ENCODE measurements around the gene DIO1.

The DIO1 gene

DNA sequence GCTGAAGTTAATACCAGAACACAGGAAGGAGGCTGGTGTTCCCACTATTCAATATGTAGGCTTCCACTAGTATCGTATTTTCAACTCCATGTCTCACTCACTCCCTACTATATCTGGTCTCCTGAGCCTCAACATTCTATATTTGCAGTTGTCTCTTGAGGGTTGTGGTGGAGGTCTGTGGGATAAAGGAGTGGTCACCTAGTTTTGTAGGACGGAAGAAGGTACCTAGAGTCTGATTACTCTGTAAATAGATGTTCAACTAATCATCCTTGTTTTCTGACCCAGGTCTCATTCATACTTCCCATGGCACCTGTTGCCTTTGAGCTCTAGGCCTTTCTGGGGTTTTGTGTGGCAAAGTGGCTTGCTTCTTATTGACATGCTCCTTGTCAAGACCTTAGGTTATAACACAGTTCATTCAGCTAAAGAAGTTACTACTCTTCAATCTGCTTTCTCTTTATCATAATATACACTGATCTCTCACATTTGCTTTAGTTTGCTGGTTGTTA, 33.4 kb downstream of the DIO1 start:
- no peaks in the 10 kb centered on the region for H3K36me3 ChIP-seq (ENCODE audit: control insufficient read depth, insufficient read depth, low read length)
- no peaks in the 10 kb centered on the region for H3K9me3 ChIP-seq (ENCODE audit: control insufficient read depth, insufficient read depth, low read length)
- H3K9ac ChIP-seq (ENCODE audit: low read depth, low read length), result no peak overlapping the region
- H3K4me1 ChIP-seq (ENCODE audit: control insufficient read depth, insufficient read depth, low read length), result no peaks in the 10 kb centered on the region
- no peaks in the 10 kb centered on the region for H3K27me3 ChIP-seq (ENCODE audit: control insufficient read depth, insufficient read depth, low read length)
- H3K4me3 ChIP-seq (ENCODE audit: low read depth, low read length), result no peak overlapping the region

- Histone ChIP-seq H3K36me3 (ENCODE audit: control insufficient read depth, insufficient read depth, low read length) (no peaks in the 10 kb centered on the region), H3K27me3 (ENCODE audit: control insufficient read depth, insufficient read depth, low read length) (no peaks in the 10 kb centered on the region), H3K9me3 (ENCODE audit: control insufficient read depth, insufficient read depth, low read length) (peaks cover 2% of the 10 kb centered on the region), H3K9ac (ENCODE audit: low read depth, low read length) (no peak overlapping the region), H3K4me1 (ENCODE audit: control insufficient read depth, insufficient read depth, low read length) (no peaks in the 10 kb centered on the region), H3K4me3 (ENCODE audit: low read depth, low read length) (no peak overlapping the region)
Observed at GRCh38 chr1:53929246-53929960, 35.4 kb downstream of the DIO1 start.

- H3K9me3 ChIP-seq (ENCODE audit: control insufficient read depth, insufficient read depth, low read length), result peaks cover 2% of the 10 kb centered on the region
- no peak overlapping the region for H3K4me3 ChIP-seq (ENCODE audit: low read depth, low read length)
- no peaks in the 10 kb centered on the region for H3K4me1 ChIP-seq (ENCODE audit: control insufficient read depth, insufficient read depth, low read length)
- no peaks in the 10 kb centered on the region for H3K27me3 ChIP-seq (ENCODE audit: control insufficient read depth, insufficient read depth, low read length)
- no peaks in the 10 kb centered on the region for H3K36me3 ChIP-seq (ENCODE audit: control insufficient read depth, insufficient read depth, low read length)
- H3K9ac ChIP-seq (ENCODE audit: low read depth, low read length), result no peak overlapping the region
Observed at GRCh38 chr1:53930932-53931331, 36.9 kb downstream of the DIO1 start.

DNA sequence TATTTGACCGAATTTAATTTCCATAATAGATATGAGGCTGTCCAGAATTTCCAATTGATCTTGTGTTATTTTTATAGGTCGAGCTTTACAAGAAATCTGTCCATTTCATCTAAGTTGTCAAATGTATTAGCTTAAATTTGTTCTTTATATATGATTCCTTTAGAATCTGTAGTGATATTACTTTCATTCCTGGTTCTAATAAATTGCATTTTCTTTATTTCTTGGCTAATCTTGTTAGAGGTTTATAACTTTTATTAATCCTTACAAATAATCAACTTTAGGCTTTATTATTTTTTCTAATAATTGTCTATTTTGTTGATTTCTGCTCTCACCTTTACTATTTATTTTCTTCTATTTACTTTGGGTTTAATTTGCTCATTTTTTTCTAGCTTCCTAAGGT, 37.5 kb downstream of the DIO1 start:
- H3K4me3 ChIP-seq (ENCODE audit: low read depth, low read length), result no peak overlapping the region
- no peaks in the 10 kb centered on the region for H3K4me1 ChIP-seq (ENCODE audit: control insufficient read depth, insufficient read depth, low read length)
- H3K27me3 ChIP-seq (ENCODE audit: control insufficient read depth, insufficient read depth, low read length), result no peaks in the 10 kb centered on the region
- no peaks in the 10 kb centered on the region for H3K36me3 ChIP-seq (ENCODE audit: control insufficient read depth, insufficient read depth, low read length)
- H3K9ac ChIP-seq (ENCODE audit: low read depth, low read length), result no peak overlapping the region
- H3K9me3 ChIP-seq (ENCODE audit: control insufficient read depth, insufficient read depth, low read length), result peaks cover 2% of the 10 kb centered on the region

DNA sequence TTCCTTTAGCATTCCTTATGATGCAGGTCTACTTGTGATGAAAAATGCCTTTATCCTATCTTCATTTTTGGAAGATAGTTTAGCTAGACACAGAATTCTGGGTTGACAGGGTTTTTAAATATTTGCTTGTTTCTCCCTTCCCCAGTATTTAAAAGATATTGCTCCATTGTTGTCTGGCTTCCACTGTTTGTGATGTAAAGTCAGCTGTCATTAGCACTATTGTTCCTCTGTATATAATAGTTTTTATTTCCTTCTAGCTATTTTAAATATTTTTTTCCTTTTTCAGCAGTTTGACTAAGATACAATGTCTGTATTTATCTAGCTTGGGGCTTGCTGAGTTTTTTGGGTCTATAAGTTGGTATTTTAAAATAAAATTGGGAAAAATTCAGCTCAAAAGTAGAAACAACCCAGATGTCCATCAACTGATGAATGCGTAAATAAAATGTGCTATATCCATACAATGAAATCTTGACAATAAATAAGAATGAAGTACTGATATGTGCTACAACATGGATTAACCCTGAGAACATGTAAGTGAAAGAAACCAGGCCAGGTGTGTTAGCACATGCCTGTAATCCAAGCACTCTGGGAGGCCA, 40.3 kb downstream of the DIO1 start:
- no peaks in the 10 kb centered on the region for H3K27me3 ChIP-seq (ENCODE audit: control insufficient read depth, insufficient read depth, low read length)
- no peaks in the 10 kb centered on the region for H3K36me3 ChIP-seq (ENCODE audit: control insufficient read depth, insufficient read depth, low read length)
- no peak overlapping the region for H3K9ac ChIP-seq (ENCODE audit: low read depth, low read length)
- no peaks in the 10 kb centered on the region for H3K4me1 ChIP-seq (ENCODE audit: control insufficient read depth, insufficient read depth, low read length)
- no peak overlapping the region for H3K4me3 ChIP-seq (ENCODE audit: low read depth, low read length)
- H3K9me3 ChIP-seq (ENCODE audit: control insufficient read depth, insufficient read depth, low read length), result peaks cover 2% of the 10 kb centered on the region

GRCh38 chr1:53936430-53936829, 42.4 kb downstream of the DIO1 start:
- no peaks in the 10 kb centered on the region for H3K36me3 ChIP-seq (ENCODE audit: control insufficient read depth, insufficient read depth, low read length)

GRCh38 chr1:53938136-53938830, 44.3 kb downstream of the DIO1 start:
- H3K36me3 ChIP-seq (ENCODE audit: control insufficient read depth, insufficient read depth, low read length), result no peaks in the 10 kb centered on the region
- H3K4me3 ChIP-seq (ENCODE audit: low read depth, low read length), result no peak overlapping the region
- H3K4me1 ChIP-seq (ENCODE audit: control insufficient read depth, insufficient read depth, low read length), result no peaks in the 10 kb centered on the region

More at GRCh38 chr1:53936430-53936829, 42.4 kb downstream of the DIO1 start:
- Histone ChIP-seq H3K4me3 (ENCODE audit: low read depth, low read length) (no peak overlapping the region), H3K4me1 (ENCODE audit: control insufficient read depth, insufficient read depth, low read length) (no peaks in the 10 kb centered on the region), H3K9ac (ENCODE audit: low read depth, low read length) (no peak overlapping the region), H3K27me3 (ENCODE audit: control insufficient read depth, insufficient read depth, low read length) (no peaks in the 10 kb centered on the region), H3K9me3 (ENCODE audit: control insufficient read depth, insufficient read depth, low read length) (peaks cover 2% of the 10 kb centered on the region)

DNA sequence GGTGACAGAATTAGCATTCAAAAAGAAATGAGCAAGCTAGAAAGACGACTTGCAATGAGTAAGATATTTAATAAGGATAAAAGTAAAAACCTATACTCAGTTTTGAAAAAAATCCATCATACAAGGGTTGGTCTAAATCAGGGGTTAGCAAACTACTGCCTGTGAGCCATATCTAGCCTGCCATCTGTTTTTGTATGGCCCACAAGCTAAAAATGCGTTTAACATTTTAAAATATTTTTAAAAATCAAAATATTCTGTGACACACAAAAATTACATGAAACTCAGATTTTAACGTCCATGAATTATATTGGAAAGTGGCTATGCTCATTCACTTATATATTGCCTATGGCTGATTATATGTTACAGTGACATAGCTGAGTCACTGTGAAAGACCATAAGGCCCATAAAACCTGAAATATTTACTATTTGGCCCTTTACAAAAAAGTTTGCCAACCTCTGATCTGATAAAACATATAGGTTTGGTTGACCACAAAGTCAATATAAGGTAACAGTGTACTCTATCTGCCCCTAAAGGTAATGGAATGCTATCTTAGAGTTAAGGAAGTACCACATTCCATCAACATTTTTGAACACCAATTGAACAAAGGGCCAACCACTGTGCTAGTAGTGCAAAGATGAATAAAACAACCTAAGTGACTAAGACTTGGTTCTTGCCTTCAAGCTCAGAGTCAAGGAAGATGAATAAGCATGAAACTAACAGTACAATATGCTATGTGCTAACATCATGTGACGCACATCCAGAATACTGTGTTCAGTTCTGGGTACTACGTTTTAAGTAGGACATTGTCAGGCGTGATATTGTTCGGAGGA, 48.4 kb downstream of the DIO1 start:
- no peak overlapping the region for H3K9ac ChIP-seq (ENCODE audit: low read depth, low read length)

More at GRCh38 chr1:53938136-53938830, 44.3 kb downstream of the DIO1 start:
- no peaks in the 10 kb centered on the region for H3K27me3 ChIP-seq (ENCODE audit: control insufficient read depth, insufficient read depth, low read length)
- H3K9ac ChIP-seq (ENCODE audit: low read depth, low read length), result no peak overlapping the region
- H3K9me3 ChIP-seq (ENCODE audit: control insufficient read depth, insufficient read depth, low read length), result peaks cover 2% of the 10 kb centered on the region

DNA sequence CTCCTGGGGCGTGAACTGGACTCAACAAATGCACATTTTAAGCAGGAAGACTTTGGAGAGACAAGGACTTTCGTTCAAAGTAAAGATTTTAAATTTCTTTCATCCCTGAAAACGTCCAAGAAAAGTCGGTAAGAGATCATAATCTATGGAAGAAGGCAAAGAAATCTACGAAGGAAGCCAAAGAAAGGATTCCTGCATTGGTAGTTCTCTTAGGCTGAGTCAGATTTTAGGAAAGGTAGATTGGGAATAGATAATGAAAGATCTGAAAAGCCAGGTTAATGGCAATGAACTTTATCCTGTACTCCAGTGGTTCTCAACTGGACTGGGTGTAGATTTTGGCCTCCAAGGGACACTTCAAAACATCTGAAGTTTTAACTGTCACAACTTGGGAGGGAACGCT, 49.1 kb downstream of the DIO1 start:
- H3K9ac ChIP-seq (ENCODE audit: low read depth, low read length), result no peak overlapping the region
- H3K4me1 ChIP-seq (ENCODE audit: control insufficient read depth, insufficient read depth, low read length), result no peaks in the 10 kb centered on the region
- H3K36me3 ChIP-seq (ENCODE audit: control insufficient read depth, insufficient read depth, low read length), result no peaks in the 10 kb centered on the region
- H3K27me3 ChIP-seq (ENCODE audit: control insufficient read depth, insufficient read depth, low read length), result no peaks in the 10 kb centered on the region
- H3K9me3 ChIP-seq (ENCODE audit: control insufficient read depth, insufficient read depth, low read length), result no peaks in the 10 kb centered on the region
- no peak overlapping the region for H3K4me3 ChIP-seq (ENCODE audit: low read depth, low read length)

More for the DNA sequence above, 48.4 kb downstream of the DIO1 start:
- H3K27me3 ChIP-seq (ENCODE audit: control insufficient read depth, insufficient read depth, low read length), result no peaks in the 10 kb centered on the region
- H3K4me1 ChIP-seq (ENCODE audit: control insufficient read depth, insufficient read depth, low read length), result no peaks in the 10 kb centered on the region
- H3K4me3 ChIP-seq (ENCODE audit: low read depth, low read length), result no peak overlapping the region
- no peaks in the 10 kb centered on the region for H3K9me3 ChIP-seq (ENCODE audit: control insufficient read depth, insufficient read depth, low read length)
- no peaks in the 10 kb centered on the region for H3K36me3 ChIP-seq (ENCODE audit: control insufficient read depth, insufficient read depth, low read length)

GRCh38 chr1:53943490-53944043, 49.6 kb downstream of the DIO1 start:
- no peaks in the 10 kb centered on the region for H3K4me1 ChIP-seq (ENCODE audit: control insufficient read depth, insufficient read depth, low read length)
- H3K4me3 ChIP-seq (ENCODE audit: low read depth, low read length), result no peak overlapping the region
- no peak overlapping the region for H3K9ac ChIP-seq (ENCODE audit: low read depth, low read length)
- no peaks in the 10 kb centered on the region for H3K9me3 ChIP-seq (ENCODE audit: control insufficient read depth, insufficient read depth, low read length)
- no peaks in the 10 kb centered on the region for H3K27me3 ChIP-seq (ENCODE audit: control insufficient read depth, insufficient read depth, low read length)
- no peaks in the 10 kb centered on the region for H3K36me3 ChIP-seq (ENCODE audit: control insufficient read depth, insufficient read depth, low read length)
